ENCODE results near the gene NXPH2. TPM values are rescaled to one million over a fixed set of nuclear protein-coding genes. Genes with fewer than 3 reads are reported as not detected.

The NXPH2 gene
- total and polyA plus RNA-seq, 2 donors (not counting 1 experiment from before 2014, with no cell fraction given): not detected

DNA sequence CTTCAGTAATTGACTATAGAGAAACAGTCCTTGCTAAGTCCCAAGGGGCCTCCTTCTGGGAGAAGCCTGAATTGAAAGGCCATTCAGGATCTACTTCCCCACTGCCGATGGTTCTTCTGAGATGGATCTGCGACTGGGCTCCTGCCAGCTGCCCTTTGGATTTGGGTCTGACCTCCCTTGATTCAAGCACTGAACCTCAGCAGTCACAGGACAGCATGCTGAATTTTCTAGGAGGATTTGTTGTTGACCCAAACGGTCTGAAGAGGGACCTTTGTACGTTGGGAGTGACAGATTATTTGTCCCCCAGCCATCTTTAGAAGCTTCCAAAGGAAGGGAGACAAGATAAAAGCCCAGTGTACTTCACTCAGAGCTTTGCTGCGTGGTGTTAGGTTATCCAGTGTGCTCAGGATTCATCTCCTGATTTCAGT, 67.1 kb downstream of the NXPH2 start:
- Histone ChIP-seq H3K79me2 (ENCODE audit: control insufficient read depth, insufficient read depth, low read length) (no peaks in the 10 kb centered on the region), H3K4me2 (ENCODE audit: extremely low read depth, insufficient read depth, low read length) (no peak overlapping the region), H4K20me1 (ENCODE audit: control insufficient read depth, extremely low read depth, insufficient read depth, low read length) (no peaks in the 10 kb centered on the region), H2AFZ (ENCODE audit: low read length) (no peak overlapping the region), H3K4me3 (replicated peaks in 1 of 4; ENCODE audit: control extremely low read depth in 1 of 4, insufficient read depth in 1 of 4, low read depth in 3 of 4, low read length in 4 of 4) (no peak overlapping the region), H3K36me3 (ENCODE audit: control insufficient read depth, insufficient read depth, low read length) (no peaks in the 10 kb centered on the region), H3K9ac (ENCODE audit: insufficient read depth, low read length) (no peak overlapping the region), H3K27ac (ENCODE audit: insufficient read depth, low read length) (no peak overlapping the region), H3K4me1 (ENCODE audit: control insufficient read depth, extremely low read depth, insufficient read depth, low read length) (peaks cover 5% of the 10 kb centered on the region), H3K9me3 (ENCODE audit: control insufficient read depth, insufficient read depth, low read depth, low read length) (no peaks in the 10 kb centered on the region), H3K27me3 (ENCODE audit: control insufficient read depth, insufficient read depth, low read length) (no peaks in the 10 kb centered on the region)
- DNase-seq (ENCODE audit: low read depth in 2 of 2): no peak
- TF ChIP-seq CTCF (conservative IDR thresholded peaks at IDR 0.05 in 1 of 2, IDR thresholded peaks at IDR 0.05 in 1 of 2; ENCODE audit: low read depth in 1 of 2, low read length in 2 of 2): no peak
- no peak for TF ChIP-seq EZH2 (IDR thresholded peaks at IDR 0.05; ENCODE audit: low read length, missing control alignments)

DNA sequence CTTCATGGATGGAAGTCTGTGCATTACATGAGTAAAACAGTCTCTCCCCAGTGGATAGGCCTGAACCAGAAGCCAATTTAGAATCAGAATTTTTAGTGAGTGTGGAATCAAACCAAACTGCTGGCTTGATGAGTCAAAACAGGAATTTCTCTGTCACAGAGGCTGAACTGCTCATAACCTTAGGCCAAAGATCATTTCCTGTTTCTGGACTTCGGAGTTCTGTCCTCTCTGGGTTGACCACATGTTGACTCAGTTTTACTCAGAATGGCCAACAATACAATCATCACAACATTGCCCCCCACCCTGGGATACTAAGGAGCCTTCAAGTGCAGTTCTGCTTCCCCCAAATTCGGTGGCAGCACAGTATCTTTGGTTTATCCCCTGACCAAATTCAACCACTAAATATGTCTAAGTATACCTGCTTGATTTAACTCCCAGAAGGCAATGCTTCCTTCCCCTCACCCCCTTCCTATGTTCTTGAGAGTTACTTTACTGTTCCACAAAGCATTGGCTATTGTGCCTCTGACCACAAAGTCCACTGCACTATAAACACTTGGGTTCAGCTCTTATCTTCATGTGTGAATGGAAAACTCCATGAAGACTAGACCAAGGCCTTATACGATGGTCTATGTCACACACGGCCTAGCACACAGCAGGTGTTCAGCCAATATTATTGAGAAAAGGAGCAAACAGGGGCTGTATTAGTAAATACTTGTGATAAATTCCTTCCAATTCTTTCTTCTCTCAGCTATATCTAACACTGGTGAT, 67.8 kb downstream of the NXPH2 start:
- no peak overlapping the region for H3K9ac ChIP-seq (ENCODE audit: insufficient read depth, low read length)
- H3K4me1 ChIP-seq (ENCODE audit: control insufficient read depth, extremely low read depth, insufficient read depth, low read length): peaks cover 9% of the 10 kb centered on the region
- H2AFZ ChIP-seq (ENCODE audit: low read length): no peak overlapping the region
- DNase-seq (ENCODE audit: low read depth in 2 of 2): peak; percentile 42 to 45
- no peaks in the 10 kb centered on the region for H3K79me2 ChIP-seq (ENCODE audit: control insufficient read depth, insufficient read depth, low read length)
- no peak overlapping the region for H3K4me2 ChIP-seq (ENCODE audit: extremely low read depth, insufficient read depth, low read length)
- TF ChIP-seq EZH2 (IDR thresholded peaks at IDR 0.05; ENCODE audit: low read length, missing control alignments) (no peak), CTCF (conservative IDR thresholded peaks at IDR 0.05 in 1 of 2, IDR thresholded peaks at IDR 0.05 in 1 of 2; ENCODE audit: low read depth in 1 of 2, low read length in 2 of 2) (no peak)
- no peak overlapping the region for H3K27ac ChIP-seq (ENCODE audit: insufficient read depth, low read length)
- H3K9me3 ChIP-seq (ENCODE audit: control insufficient read depth, insufficient read depth, low read depth, low read length): no peaks in the 10 kb centered on the region
- no peaks in the 10 kb centered on the region for H4K20me1 ChIP-seq (ENCODE audit: control insufficient read depth, extremely low read depth, insufficient read depth, low read length)
- no peaks in the 10 kb centered on the region for H3K27me3 ChIP-seq (ENCODE audit: control insufficient read depth, insufficient read depth, low read length)
- H3K36me3 ChIP-seq (ENCODE audit: control insufficient read depth, insufficient read depth, low read length): no peaks in the 10 kb centered on the region
- no peak overlapping the region for H3K4me3 ChIP-seq (replicated peaks in 1 of 4; ENCODE audit: control extremely low read depth in 1 of 4, insufficient read depth in 1 of 4, low read depth in 3 of 4, low read length in 4 of 4)

DNA sequence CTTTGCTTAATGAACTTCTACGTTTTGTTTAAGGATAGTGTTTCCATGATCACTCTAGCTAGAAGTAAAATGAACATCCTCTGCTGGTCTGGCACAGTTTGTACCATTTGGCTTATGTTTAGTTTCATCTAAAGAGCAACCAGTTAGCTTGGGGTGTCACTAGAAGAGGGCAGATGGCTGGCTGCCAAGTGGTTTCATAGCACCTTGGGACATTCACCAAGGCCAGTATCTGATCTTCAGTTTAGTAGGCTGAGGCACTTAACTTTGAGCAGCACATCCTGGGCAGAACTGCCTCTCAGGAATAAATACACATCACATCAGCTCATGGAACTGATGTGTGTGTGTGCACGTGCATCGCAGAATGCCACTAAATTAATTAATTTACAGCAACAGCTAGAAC, 68.4 kb downstream of the NXPH2 start:
- Histone ChIP-seq H2AFZ (ENCODE audit: low read length) (no peak overlapping the region), H4K20me1 (ENCODE audit: control insufficient read depth, extremely low read depth, insufficient read depth, low read length) (no peaks in the 10 kb centered on the region)
- no peak for DNase-seq (ENCODE audit: low read depth in 2 of 2)

More for the DNA sequence above, 68.4 kb downstream of the NXPH2 start:
- Histone ChIP-seq H3K9me3 (ENCODE audit: control insufficient read depth, insufficient read depth, low read depth, low read length) (no peaks in the 10 kb centered on the region), H3K27me3 (ENCODE audit: control insufficient read depth, insufficient read depth, low read length) (no peaks in the 10 kb centered on the region), H3K4me3 (replicated peaks in 1 of 4; ENCODE audit: control extremely low read depth in 1 of 4, insufficient read depth in 1 of 4, low read depth in 3 of 4, low read length in 4 of 4) (no peak overlapping the region), H3K27ac (ENCODE audit: insufficient read depth, low read length) (no peak overlapping the region), H3K36me3 (ENCODE audit: control insufficient read depth, insufficient read depth, low read length) (no peaks in the 10 kb centered on the region), H3K79me2 (ENCODE audit: control insufficient read depth, insufficient read depth, low read length) (no peaks in the 10 kb centered on the region), H3K4me2 (ENCODE audit: extremely low read depth, insufficient read depth, low read length) (no peak overlapping the region), H3K4me1 (ENCODE audit: control insufficient read depth, extremely low read depth, insufficient read depth, low read length) (peaks cover 9% of the 10 kb centered on the region), H3K9ac (ENCODE audit: insufficient read depth, low read length) (no peak overlapping the region)
- TF ChIP-seq CTCF (conservative IDR thresholded peaks at IDR 0.05 in 1 of 2, IDR thresholded peaks at IDR 0.05 in 1 of 2; ENCODE audit: low read depth in 1 of 2, low read length in 2 of 2): no peak

All from fibroblast of lung (primary cell).